M059J (cell line): ENCODE results near the gene SRA1. TPM values are rescaled to one million over a fixed set of nuclear protein-coding genes. Genes with fewer than 3 reads are reported as not detected.
"Not testable (repeated sequence)": the region's sequence is repeated elsewhere in the genome, so short reads cannot be mapped to it uniquely, and the experiment has no call there.

ENCODE experiments used
- DNase-seq: peaks from one replicate; pipeline ENCODE4 v3.0.0-alpha.2; 2012; ENCODE audit warnings: low read depth
- total RNA-seq: library from RNA; depleted of rRNA; stranded (reverse); fragments of >200 nt; shearing (Covaris generic); gene quantifications from 2 replicates; pipeline ENCODE4 v1.2.3, GENCODE V29; 2014; rRNA removed

Gene SRA1
- 48.5 and 55.9 TPM in 2 replicates for total RNA-seq

DNA sequence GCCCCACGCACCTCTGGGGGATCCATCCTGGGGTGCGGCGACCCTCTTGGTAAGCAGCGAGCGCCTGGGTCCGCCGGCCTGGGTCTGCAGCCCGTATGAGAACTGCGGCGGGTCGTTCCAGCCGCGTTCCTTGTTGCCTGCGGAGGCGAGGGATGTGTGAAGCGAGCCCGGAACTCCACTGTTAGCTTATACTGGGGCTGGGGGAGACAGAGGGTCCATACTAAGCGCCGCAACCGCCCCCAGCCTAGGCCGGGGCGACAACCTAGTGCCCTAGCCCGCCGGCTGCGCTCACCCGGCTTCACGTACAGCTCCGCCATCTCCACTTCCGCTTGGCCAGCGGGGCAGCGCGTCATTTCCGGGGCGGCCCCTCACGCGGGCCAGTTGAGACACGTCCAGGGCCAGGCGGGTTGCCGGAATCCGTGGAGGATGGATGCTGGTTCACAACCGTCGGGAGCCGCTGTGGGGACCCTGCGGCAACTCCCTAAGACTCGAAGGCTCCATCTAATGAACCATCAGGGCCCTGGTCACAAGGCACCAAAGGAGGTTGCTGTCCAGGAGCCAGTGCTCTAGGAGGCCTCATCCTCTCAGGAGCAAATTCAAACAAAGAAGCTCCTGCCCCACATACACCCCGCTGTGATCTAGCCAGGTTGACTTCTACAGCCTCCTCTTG lies at the start of gene SRA1:
Gene SRA1 (minus strand): TSS at position 338 of the 670 bp plus-strand sequence. CDS start 21 bp downstream, at position 317.
- peak; percentile 90 for DNase-seq

DNA sequence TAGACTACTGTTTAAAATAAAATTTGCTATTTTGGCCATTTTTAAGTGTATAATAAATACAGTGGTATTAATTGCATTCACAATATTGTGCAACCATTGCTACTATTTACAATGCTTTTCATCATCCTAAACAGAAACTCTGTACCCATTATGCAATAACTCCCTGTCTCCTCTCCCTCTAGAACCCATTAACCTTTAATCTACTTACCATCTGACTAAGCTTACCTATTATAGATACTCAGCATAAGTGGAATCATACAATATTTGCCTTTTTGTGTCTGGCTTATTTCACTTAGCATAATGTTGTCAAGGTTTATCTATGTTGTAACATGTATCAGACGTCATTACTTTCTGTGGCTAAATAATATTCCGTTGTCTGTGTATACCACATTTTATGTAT lies 49.8 kb upstream of the SRA1 start:
- no peak for DNase-seq

DNA sequence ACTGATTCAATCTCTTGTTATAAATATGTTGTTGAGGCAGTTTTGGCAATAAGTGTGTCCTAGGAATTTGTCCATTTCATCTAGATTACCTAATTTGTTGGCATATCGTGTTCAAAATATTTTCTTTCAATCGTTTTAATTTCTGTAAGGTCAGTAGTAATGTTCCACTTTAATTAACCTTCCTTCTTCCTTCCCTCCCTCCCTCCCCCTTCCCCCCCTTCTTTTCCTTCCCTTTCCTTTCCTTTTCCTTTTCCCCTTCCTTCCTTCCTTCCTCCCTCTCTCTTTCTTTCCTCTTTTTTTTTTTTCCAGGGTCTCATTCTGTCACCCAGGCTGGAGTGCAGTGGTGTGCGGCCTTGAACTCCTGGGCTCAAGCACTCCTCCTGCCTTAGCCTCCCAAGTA lies 48.6 kb upstream of the SRA1 start:
- no peak for DNase-seq

DNA sequence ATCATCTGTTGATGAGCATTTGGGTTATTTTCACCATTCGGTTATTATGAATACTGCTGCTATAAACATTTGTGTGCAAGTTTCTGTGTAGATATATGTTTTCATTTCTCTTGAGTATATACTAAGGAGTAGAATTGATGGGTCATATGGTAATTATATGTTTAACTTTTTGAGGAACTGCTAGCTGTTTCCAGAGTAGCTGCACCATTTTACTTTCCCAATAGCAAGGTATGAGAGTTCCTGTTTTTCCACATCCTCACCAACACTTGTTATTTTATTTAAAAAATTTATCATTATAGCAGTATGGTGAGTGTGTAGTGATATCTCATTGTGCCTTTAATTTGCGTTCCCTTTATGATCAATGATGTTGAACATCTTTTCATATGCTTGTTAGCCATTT lies 46.5 kb upstream of the SRA1 start:
- no peak for DNase-seq

DNA sequence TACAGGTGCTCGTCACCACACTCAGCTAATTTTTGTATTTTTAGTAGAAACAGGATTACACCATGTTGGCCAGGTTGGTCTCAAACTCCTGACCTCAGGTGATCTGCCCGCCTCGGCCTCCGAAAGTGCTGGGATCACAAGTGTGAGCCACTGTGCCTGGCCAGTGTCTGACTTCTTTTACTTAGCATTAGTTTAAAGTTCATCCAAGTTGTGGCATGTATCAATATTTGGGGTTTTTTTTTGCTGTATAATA lies 46.1 kb upstream of the SRA1 start:
- DNase-seq: not testable (repeated sequence)

DNA sequence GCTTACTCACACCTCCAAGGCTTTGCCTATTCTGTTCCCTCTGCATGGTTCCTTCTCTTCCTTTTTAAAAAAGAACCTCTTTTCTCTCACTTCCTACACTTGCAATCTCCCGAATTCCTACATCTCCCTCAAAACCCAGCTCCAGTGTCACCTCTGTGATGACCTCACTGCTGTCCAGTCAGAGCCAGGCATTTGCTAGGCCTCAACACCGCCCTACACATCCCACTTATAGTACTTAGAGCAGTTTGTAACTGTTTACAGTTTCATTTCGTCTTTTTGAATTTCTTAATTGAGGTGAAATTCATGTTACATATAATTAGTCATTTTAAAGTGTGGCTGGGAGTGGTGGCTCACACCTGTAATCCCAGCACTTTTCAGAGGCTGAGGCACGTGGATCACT lies 44.9 kb upstream of the SRA1 start:
- no peak for DNase-seq

DNA sequence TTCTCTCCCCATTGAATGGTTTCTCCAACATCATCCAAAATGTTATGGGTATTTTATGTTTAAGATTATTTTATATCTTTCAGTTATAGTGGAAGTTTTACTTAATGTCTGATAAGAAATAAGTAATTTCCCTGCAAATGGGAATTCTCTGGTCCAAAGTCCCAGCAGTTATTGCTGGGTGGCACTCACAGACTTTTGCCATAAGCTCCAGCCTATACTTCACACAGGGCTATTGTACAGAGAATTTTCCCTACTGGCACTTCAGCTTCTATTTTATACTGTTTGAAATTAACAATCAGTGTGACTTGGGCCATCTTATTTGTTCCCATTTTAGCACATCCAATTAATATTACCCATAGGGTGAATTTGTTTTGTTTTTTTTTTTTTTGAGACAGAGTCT lies 42.8 kb upstream of the SRA1 start:
- DNase-seq: no peak

DNA sequence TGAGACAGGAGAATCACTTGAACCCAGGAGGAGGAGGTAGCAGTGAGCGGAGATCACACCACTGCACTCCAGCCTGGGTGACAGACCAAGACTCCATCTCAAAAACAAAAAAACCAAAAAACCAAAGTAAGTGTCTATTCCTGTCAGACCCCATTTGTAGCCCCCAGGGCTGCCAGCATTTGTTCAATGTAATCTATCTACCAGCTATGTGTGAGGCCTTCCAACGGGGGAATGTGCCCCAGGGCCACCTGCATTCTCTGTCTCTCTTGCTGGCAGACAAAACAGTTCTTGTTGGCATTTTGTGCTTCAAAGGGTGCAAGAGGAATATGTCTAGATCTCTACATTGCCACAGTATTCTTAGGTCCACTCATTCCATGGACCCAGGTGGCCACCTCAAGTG lies 41.6 kb upstream of the SRA1 start:
- DNase-seq: no peak

DNA sequence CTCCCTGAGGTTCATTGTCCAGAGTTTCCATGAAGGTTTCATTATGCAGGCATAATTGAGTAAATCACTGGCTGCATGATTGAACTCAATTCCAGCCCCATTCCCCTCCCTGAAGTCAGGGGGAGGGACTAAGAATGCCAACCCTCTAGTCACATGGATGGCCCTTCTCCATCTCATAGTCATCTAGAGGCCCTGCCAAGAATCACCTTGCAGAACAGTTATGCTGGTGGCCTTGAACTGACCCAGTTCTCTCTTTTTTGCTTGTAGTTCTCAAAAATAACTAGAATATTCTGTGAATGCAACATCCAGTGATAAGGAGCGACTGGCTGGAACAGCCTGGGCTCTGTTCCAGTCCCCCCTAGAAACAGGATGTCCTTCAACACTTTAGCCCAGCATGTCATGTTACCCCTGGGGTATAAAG lies 39.1 kb upstream of the SRA1 start:
- no peak for DNase-seq

DNA sequence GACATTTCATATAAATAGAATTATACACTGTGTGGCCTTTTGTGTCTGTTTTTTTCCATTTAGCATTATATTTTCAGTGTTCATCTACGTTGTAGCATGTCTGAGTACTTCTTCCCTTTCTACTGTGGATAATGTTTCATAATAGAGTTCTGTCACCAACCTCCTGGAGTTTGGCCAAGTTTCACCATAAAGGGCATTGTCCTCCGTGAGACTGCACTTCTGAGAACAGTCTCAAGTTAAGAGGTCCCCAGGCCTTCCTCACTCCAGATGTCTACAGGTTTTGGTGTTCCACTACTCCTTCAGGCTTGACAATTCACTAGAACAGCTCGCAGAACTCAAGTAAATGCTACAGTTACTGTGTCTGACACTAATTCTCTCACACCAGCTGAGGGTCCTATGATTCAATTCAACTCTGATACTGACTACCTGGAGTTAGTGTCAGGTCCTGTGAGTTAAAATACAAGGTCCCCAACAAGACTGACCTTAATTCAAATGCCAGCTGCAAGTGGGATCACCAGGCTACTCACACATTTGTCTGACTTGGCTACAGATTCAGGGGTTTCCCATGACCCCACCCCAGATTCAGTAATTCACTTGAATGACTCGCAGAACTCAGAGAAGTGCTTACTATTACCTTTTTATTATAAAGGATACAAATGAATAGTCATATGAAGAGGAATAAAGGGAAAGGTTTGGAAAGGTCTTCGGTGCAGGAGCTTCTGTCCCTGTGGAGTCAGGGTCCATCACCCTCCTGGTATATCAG lies 38.4 kb upstream of the SRA1 start:
- DNase-seq: peak; percentile 25

DNA sequence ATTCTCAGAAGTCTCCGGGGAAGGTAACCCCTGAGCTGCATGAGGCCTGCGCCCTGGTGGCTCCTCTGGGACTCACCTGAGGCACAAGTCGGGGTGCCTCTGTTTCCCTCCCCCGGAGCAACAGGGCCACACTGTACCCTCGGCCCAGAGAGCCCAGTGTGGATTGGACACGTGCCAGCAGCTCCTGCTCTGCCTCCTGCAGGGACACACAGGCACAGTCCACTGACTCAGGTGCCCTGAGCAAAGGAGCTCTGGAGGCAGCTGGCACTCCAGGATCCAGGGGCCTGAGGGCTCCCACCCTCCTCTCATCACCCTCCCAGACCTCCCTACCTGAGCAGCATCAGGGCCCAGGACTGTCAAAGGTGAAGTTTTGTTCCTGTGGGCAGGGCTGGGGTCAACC lies 36.9 kb upstream of the SRA1 start:
- DNase-seq: no peak

DNA sequence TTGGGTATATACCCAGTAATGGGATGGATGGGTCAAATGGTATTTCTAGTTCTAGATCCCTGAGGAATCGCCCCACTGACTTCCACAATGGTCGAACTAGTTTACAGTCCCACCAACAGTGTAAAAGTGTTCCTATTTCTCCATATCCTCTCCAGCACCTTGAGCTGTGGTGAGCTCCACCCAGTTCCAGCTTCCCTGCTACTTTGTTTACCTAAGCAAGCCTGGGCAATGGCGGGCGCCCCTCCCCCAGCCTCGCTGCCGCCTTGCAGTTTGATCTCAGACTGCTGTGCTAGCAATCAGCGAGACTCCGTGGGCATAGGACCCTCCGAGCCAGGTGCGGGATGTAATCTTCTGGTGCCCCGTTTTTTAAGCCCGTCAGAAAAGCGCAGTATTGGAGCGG lies 35.8 kb upstream of the SRA1 start:
- DNase-seq: not testable (repeated sequence)

DNA sequence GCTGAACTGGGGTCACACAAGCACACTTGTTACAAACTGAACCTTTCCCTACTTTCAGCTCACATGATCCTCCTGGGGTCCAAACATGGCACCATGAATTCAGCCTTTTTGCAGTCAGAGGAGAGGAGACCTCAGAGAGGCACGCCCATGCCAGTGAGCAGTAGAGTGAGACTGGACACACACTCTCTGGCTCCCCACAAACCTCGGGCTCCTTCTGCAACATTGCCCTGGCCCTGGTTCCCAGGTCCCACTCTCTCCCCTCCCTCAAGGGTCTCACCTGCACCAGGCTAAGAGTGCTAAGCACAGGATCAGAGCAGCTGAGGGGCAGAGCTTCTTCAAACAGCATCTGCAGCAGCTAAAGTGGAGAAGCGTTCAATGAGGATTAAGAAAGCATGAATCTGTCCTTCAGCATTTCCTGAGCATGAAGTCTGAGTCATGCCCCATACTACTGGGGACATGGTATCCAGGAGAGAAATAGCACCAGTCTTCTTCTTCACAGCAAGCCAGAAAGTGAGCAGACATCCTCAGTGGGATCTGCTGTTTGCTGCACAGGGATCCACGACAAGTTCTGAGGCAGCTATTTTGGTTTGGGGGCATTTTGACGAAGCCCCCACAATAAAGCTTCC lies 34.6 kb upstream of the SRA1 start:
- peak; percentile 70 for DNase-seq

DNA sequence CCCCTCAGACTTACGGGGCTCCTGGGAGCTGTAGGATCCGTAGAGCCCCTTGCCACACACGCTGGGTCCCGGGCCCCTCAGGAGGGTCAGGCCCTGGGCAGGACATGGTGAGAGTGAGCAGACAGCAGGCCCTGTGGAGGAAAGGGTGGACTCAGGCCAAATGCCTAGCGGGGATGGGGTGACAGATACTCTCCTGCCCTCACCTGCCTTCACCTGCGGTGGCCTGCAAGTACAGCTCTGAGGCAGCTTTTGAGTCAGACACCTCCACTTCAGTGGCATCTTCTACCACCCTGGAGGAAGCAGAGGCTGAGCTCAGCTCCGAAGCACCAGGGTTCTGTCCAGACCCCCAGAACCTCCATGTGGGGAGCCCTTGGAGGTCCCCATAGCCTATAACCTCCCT lies 33.6 kb upstream of the SRA1 start:
- DNase-seq: no peak

DNA sequence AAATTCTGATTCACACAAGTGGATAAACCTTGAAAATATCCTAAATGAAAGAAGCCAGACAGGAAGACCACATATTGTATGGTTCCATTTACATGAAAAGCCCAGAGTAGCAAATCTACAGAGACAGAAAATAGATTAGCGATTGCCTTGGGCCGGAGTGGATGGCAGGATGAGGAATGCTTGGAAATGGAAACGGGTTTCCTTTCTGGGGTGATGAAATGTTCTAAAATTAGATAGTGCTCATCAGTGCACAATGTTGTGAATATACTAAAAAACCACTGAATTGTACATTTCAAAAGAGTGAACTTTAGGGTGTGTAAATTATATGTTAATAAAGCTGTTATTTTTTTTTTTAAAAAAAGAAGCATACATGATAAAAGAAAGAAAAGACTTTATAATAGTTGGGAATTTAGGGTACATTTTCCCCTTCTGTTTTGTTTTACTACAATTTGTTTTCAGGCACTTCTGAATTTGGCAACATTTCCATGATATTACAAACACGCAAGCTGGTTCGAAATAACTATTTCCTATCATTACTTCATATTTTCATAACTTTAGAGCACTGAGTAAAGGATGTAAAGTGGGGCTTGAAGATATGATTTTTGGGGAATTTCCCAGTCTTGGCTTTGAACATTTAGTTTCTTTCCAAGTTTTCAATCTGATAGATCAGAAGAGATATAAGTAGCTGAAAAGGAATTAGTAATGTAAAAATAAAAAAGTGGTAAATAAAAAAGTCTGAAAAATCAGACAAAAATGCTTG lies 31.2 kb upstream of the SRA1 start:
- peak; percentile 29 for DNase-seq

DNA sequence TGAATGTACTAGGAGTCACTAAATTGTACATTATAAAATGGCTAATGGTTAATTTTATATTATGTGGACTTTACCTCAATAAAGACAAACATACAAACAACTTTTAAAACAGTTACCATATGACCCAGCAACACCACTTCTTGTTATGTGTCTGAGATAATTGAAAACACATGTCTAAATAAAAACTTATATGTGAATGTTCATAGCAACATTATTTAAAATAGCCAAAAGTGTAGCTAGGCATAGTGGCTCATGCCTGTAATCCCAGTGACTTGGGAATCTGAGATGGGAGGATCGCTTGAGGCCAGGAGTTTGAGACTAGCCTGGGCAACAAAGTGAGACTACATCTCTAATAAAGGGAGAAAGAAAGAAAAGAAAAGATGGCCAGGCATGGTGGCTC lies 30.2 kb upstream of the SRA1 start:
- DNase-seq: no peak

DNA sequence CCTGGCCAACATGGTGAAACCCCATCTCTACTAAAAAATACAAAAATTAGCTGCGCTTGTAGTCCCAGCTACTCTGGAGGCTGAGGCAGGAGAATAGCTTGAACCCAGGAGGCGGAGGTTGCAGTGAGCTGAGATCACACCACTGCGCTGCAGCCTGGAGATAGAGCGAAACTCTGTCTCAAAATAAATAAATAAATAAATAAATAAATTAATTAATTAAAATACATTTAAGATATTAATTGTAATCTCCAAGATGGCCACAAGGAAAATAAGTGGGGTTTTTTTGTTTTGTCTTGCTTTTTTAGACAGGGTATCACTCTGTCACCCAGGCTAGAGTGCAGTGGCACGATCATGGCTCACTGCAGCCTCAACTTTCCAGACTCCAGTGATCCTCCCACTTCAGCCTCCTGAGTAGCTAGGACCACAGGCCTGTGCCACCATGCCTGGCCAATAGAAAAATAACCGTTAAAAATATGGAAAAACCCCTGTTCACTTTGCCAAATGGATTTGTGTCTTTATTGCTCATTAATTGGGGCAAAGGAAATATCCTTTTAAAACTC lies 22.0 kb upstream of the SRA1 start:
- not testable (repeated sequence) for DNase-seq

DNA sequence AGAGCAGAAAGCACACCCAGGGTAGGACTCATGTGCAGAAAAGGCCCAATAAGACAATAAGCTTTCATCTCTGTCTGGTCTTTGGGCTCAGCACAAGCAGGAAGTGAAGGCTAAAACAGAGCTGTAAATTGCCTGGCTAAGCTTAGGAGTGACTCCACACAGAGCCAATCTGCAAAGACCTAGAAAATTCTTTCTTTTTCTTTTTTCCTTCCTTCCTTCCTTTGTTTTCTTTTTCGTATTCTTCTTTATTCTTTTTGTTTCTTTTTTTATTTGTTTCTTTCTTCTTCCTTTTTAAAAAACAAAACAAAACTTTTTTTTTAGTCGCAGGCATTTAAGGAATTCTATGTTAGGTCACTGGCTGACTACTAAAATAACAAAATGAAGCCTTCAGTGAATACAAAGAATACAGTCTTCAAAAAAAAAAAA lies 19.5 kb upstream of the SRA1 start:
- no peak for DNase-seq

DNA sequence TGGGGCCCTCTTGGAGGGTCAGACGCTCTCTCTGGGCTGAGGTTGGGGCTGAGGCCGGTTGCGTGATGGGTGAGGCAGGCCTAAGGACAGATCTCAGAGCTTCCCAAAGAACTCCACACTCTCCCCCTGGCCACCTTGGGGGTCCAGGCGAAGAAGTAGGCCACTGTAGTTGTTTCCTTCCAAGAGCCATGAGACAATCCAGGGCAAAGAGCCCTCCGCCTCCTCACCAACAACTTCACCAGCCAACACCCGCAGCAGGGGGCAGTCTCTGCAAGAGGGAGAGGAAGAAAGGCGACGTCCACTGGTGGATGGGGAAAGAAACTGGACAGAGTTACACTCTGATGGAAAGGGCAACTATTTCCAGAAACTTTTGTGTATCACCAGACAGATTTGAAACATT lies 18.0 kb upstream of the SRA1 start:
- DNase-seq: peak; percentile 58

DNA sequence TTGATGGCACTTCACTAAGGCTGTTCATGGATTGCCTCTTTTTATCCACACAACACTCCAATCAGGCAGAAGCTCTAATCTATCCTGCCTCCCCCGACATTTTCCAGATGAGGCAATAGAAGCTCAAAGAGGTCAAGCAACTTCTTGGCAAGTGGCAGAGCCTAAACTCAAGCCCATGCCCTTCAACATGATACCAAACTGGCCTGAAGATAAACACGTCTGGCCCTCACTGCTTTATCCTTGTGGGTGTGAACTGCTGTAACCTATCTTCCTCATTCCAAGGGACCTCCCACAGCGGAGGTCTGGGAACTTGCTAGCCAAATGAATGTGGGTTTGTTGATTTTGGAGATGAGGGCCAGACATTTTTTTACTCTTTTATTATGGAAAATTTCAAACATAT lies 16.9 kb upstream of the SRA1 start:
- no peak for DNase-seq

DNA sequence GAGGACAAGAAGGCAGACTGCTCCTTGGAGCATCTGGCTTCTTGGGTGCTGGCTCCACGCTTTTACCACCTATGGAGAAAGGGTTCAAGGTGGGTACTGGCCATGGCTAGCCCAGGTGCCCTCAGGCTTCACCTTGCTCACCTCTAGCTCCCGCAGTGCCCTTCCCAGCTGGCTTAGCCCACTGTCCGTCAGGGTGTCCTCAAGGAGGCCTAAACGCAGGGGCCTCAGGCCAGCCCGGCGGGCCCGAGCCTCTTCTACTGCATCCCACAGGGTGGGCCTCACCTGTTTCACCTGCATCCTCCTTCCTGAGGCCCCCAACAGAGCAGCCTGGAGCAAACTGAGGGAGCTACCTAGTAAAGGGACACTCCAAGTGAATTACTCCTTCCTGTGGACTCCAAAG lies 16.4 kb upstream of the SRA1 start:
- no peak for DNase-seq

DNA sequence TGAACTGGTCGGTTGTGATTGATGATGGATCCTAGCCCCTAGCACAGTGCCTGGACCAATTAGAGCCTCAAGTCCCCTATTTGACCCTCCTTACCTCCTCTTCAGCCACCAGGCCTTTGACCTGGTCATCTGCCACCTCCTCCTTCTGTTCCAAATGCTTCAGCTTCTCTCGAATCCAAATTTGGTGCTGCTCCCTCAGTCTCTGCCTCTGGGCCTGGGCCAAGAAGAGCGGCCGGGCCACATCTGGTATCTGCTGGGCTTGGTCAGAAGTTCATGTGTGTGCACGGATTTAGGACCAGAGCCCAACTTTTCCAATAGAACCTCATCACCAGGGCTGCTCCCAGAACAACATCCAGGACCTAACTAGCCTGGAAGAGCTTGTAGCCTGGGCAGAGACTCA lies 13.8 kb upstream of the SRA1 start:
- DNase-seq: no peak
